GM12878 (cell line): ENCODE data around the gene RGS14. TPM values are rescaled to one million over a fixed set of nuclear protein-coding genes. Genes with fewer than 3 reads are reported as not detected.

Experiments used
- ATAC-seq: fragments of 200-7000 bp; cut with Tn5 transposase; 3 replicates; pipeline ENCODE4 v1.9.1; 2020; ENCODE audit warnings: mild to moderate bottlenecking, moderate library complexity
- BruUV-seq: library from RNA; stranded (reverse); fragments of 400-500 nt; replicated peaks from 2 replicates; lab custom pipeline; 2021; lab: Mats Ljungman, UMichigan
- CTCF ChIA-PET: fragments of 300-600 bp; sonication (Branson Sonifier 250); formaldehyde crosslinking; extraction: SDS; loops from one replicate; lab custom pipeline; 2021; ENCODE audit warnings: inconsistent platforms; lab: Yijun Ruan, JAX
- POLR2A ChIA-PET: fragments of 350-600 bp; formaldehyde crosslinking; extraction: SDS; loops from one replicate; lab custom pipeline; 2021; ENCODE audit warnings: inconsistent platforms; lab: Charles Lee
- RAD21 ChIA-PET: fragments of 300-600 bp; sonication (Branson Sonifier 250); formaldehyde crosslinking; loops from one replicate; lab custom pipeline; 2023; ENCODE audit warnings: antibody characterized with exemption; ENCODE audit not compliant: unreplicated experiment; lab: Charles Lee
- SMC1A ChIA-PET: fragments of 300-600 bp; sonication (Branson Sonifier 250); formaldehyde crosslinking; loops from one replicate; lab custom pipeline; 2023; ENCODE audit not compliant: unreplicated experiment, uncharacterized antibody; lab: Charles Lee
- DNase-seq: peaks from one replicate; pipeline ENCODE4 v3.0.0-alpha.2; 2011; ENCODE audit warnings: low read depth, low spot score
- FAIRE-seq: peaks from 3 replicates; lab custom pipeline; 2011; peaks lifted over from hg19 to GRCh38; lab: Jason Lieb, UNC
- H2AFZ ChIP-seq: 2 replicates; pipeline ENCODE4 v1.6.0; 2011; ENCODE audit warnings: low read depth, low read length, control low read depth; ENCODE audit not compliant: control insufficient read depth
- H3K27ac ChIP-seq: 2 replicates; pipeline ENCODE4 v1.5.1; 2011; ENCODE audit warnings: control low read depth; ENCODE audit not compliant: control insufficient read depth, insufficient read depth
- H3K27me3 ChIP-seq, 2 experiments: replicated peaks in 1 of 2; 2 replicates each; pipeline versions ENCODE4 v1.6.0 to v1.6.1; 2011; ENCODE audit warnings: low read length in 1 of 2; ENCODE audit not compliant: control insufficient read depth in 2 of 2, insufficient read depth in 2 of 2
- H3K36me3 ChIP-seq, 2 experiments: 2 replicates each; pipeline ENCODE4 v1.5.1; 2011; ENCODE audit warnings: low read length in 1 of 2; ENCODE audit not compliant: control insufficient read depth in 2 of 2, insufficient read depth in 2 of 2
- H3K4me1 ChIP-seq: 2 replicates; pipeline ENCODE4 v1.6.1; 2011; ENCODE audit warnings: mild to moderate bottlenecking, low read length, moderate library complexity, mixed read lengths; ENCODE audit not compliant: control insufficient read depth, insufficient read depth
- H3K4me2 ChIP-seq: 2 replicates; pipeline ENCODE4 v1.6.0; 2011; ENCODE audit warnings: control low read depth; ENCODE audit not compliant: control insufficient read depth, insufficient read depth
- H3K4me3 ChIP-seq: fragments of 200-600 bp; sonication (generic); 2 replicates; pipeline ENCODE4 v1.5.1; 2016
- H3K79me2 ChIP-seq: 2 replicates; pipeline ENCODE4 v1.6.0; 2011; ENCODE audit warnings: low read length; ENCODE audit not compliant: control insufficient read depth, insufficient read depth
- H3K9ac ChIP-seq: 2 replicates; pipeline ENCODE4 v1.8.0; 2011; ENCODE audit warnings: low read length, control low read depth, mixed read lengths; ENCODE audit not compliant: control insufficient read depth, insufficient read depth
- H3K9me3 ChIP-seq: replicated peaks from 3 replicates; pipeline ENCODE4 v1.5.1; 2011; ENCODE audit warnings: mild to moderate bottlenecking, low read length; ENCODE audit not compliant: control insufficient read depth, insufficient read depth
- H4K20me1 ChIP-seq: 2 replicates; pipeline ENCODE4 v1.6.0; 2011; ENCODE audit not compliant: control insufficient read depth, insufficient read depth
- SMAD1 ChIP-seq: fragments of 450-650 bp; IDR thresholded peaks from 2 replicates; pipeline ENCODE4 v1.6.1; 2018; ENCODE audit warnings: mild to moderate bottlenecking, low read depth; ENCODE audit not compliant: partially characterized antibody
- STAT1 ChIP-seq: fragments of 450-650 bp; conservative IDR thresholded peaks from 2 replicates; pipeline ENCODE4 v1.6.1; 2014; ENCODE audit warnings: antibody characterized with exemption, mild to moderate bottlenecking
- WGBS: methylation state at CpG from one replicate; pipeline ENCODE4 v1.1.6; 2016; ENCODE audit warnings: low lambda C conversion rate; ENCODE audit not compliant: insufficient replicate concordance, insufficient coverage; ENCODE audit errors: missing lambda C conversion rate; 5-methylcytosine and 5-hydroxymethylcytosine counted together
- in situ Hi-C: fragments of 300-500 bp; cut with MboI; formaldehyde crosslinking; loops from 9 replicates; pipeline ENCODE4 v1.14.3; 2018; ENCODE audit warnings: mixed read lengths
- intact Hi-C: fragments of 100-400 bp; cut with micrococcal nuclease; formaldehyde crosslinking; loops from one replicate; pipeline ENCODE4 v1.14.2; 2022; ENCODE audit not compliant: unreplicated experiment
- polyA plus RNA-seq, 11 experiments: library from polyadenylated mRNA; depleted of rRNA in 4 of 11; unstranded in 6 of 11; stranded (reverse) in 5 of 11; fragments of >200 nt; fragmentation: Nextera tagmentation in 4 of 11; fragmentation: Illumina TruSeq in 1 of 11; extraction: Ambion mirVana in 4 of 11; extraction: Trizol in 1 of 11; gene quantifications; 1 replicate in 1 of 11; 2 replicates in 10 of 11; pipeline versions ENCODE4 v1.2.1 to v1.2.3, GENCODE V29; 2011 to 2016; ENCODE audit warnings: inconsistent platforms in 2 of 11, missing spikeins in 2 of 11, low read depth in 1 of 11
- total RNA-seq, 4 experiments: library from RNA; depleted of rRNA in 3 of 4; stranded (reverse); fragments of >200 nt in 3 of 4; fragmentation: Illumina TruSeq in 1 of 4; extraction: Trizol in 1 of 4; gene quantifications; 2 replicates each; pipeline versions ENCODE4 v1.2.1 to v1.2.3, GENCODE V29; 2013 to 2021
- TF ChIP-seq, protein P1 (sequence below): IDR thresholded peaks from 2 replicates; pipeline ENCODE4 v1.6.1; 2012; ENCODE audit warnings: improper control_type of control experiment, low read depth, low read length; ENCODE audit not compliant: insufficient replicate concordance
- TF ChIP-seq, protein P2 (sequence below): IDR thresholded peaks from 2 replicates; pipeline ENCODE4 v1.6.1; 2011; ENCODE audit warnings: low read depth, low read length, improper control_type of control experiment, borderline replicate concordance

RGS14 gene
- total and polyA plus RNA-seq, 10 of the 15 experiments (the other 5 are each of a cell fraction or from before 2014, with no cell fraction given) = 0.19 to 88.7 (median 54.8) TPM

DNA sequence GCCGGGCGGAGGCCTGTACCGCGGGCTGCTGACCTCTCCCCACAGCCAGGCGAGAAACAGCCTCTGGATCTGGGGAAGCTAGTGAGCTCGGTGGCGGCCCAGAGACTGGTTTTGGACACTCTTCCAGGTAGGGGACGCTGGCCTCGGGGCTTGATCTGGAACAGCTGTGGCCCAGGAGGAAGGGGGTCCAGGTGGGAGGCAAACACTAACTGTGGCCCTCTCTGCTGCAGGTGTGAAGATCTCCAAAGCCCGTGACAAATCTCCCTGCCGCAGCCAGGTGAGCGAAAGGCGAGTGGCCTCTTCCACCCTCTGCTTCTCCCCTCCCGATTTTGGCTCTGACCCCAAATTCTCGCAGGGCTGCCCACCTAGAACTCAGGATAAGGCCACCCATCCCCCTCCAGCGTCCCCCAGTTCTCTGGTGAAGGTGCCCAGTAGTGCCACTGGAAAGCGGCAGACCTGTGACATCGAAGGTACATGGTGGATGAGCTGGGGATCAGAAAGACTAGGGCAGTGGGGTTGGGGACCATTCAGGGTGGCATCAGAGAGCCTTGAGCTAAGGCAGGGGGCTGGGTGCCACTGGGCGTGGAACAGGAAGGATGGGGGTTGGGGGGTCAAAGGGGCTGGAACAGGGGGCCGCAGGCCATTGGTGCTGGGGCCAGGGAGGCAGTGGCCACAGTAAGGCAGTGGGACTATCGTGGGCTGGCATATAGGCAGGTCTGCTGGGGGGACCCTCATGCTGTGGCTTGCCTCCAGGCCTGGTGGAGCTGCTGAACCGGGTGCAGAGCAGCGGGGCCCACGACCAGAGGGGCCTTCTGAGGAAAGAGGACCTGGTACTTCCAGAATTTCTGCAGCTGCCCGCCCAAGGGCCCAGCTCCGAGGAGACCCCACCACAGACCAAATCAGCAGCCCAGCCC, 13.7 kb downstream of the RGS14 start:
- H2AFZ ChIP-seq = no peak overlapping the region
- peaks cover 24% of the 10 kb centered on the region for H3K4me1 ChIP-seq
- peaks cover 14 to 17% of the 10 kb centered on the region in 2 experiments for H3K36me3 ChIP-seq
- POLR2A ChIA-PET = interaction anchor here (0.5 to 2.8 kb wide), 9 partner anchors 12 to 844 kb away, joined by 3 to 11 read pairs (median 4); partner anchors contain the start of gene RGS14
- intact Hi-C loops (no loop called here), in situ Hi-C loops (no loop called here)
- SMC1A ChIA-PET = interaction anchor here (0.7 to 2.6 kb wide), 9 partner anchors 11 to 83 kb away, joined by 3 to 25 read pairs (median 3); partner anchors contain the start of genes LMAN2, RGS14 and SLC34A1
- H3K79me2 ChIP-seq = no peaks in the 10 kb centered on the region
- BruUV-seq = no TSS peak
- RAD21 ChIA-PET = interaction anchor here (0.6 to 3.0 kb wide), 11 partner anchors 10 to 85 kb away, joined by 3 to 46 read pairs (median 4); no protein-coding TSS in a partner anchor
- H3K27me3 ChIP-seq = no peaks in the 10 kb centered on the region
- H3K4me2 ChIP-seq = 0 out of 2 replicates have a peak overlapping the region, but pooled peaks have one; percentile 38
- FAIRE-seq = no peak
- CTCF ChIA-PET = interaction anchor here (0.7 to 6.0 kb wide), 18 partner anchors 8 to 258 kb away, joined by 3 to 88 read pairs (median 6); partner anchors contain the start of genes LMAN2, MXD3, RGS14 and SLC34A1
- ATAC-seq = no peak
- no peak overlapping the region for H3K4me3 ChIP-seq
- H4K20me1 ChIP-seq = no peaks in the 10 kb centered on the region
- H3K27ac ChIP-seq = no peak overlapping the region
- 76% methylated on average over 25 of the region's 26 CpGs for WGBS
- no peak overlapping the region for H3K9ac ChIP-seq
- H3K9me3 ChIP-seq = no peaks in the 10 kb centered on the region
- no peak for TF ChIP-seq STAT1
- TF ChIP-seq, protein P1, sequence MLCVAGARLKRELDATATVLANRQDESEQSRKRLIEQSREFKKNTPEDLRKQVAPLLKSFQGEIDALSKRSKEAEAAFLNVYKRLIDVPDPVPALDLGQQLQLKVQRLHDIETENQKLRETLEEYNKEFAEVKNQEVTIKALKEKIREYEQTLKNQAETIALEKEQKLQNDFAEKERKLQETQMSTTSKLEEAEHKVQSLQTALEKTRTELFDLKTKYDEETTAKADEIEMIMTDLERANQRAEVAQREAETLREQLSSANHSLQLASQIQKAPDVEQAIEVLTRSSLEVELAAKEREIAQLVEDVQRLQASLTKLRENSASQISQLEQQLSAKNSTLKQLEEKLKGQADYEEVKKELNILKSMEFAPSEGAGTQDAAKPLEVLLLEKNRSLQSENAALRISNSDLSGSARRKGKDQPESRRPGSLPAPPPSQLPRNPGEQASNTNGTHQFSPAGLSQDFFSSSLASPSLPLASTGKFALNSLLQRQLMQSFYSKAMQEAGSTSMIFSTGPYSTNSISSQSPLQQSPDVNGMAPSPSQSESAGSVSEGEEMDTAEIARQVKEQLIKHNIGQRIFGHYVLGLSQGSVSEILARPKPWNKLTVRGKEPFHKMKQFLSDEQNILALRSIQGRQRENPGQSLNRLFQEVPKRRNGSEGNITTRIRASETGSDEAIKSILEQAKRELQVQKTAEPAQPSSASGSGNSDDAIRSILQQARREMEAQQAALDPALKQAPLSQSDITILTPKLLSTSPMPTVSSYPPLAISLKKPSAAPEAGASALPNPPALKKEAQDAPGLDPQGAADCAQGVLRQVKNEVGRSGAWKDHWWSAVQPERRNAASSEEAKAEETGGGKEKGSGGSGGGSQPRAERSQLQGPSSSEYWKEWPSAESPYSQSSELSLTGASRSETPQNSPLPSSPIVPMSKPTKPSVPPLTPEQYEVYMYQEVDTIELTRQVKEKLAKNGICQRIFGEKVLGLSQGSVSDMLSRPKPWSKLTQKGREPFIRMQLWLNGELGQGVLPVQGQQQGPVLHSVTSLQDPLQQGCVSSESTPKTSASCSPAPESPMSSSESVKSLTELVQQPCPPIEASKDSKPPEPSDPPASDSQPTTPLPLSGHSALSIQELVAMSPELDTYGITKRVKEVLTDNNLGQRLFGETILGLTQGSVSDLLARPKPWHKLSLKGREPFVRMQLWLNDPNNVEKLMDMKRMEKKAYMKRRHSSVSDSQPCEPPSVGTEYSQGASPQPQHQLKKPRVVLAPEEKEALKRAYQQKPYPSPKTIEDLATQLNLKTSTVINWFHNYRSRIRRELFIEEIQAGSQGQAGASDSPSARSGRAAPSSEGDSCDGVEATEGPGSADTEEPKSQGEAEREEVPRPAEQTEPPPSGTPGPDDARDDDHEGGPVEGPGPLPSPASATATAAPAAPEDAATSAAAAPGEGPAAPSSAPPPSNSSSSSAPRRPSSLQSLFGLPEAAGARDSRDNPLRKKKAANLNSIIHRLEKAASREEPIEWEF = no peak
- TF ChIP-seq SMAD1 = no peak
- TF ChIP-seq, protein P2, sequence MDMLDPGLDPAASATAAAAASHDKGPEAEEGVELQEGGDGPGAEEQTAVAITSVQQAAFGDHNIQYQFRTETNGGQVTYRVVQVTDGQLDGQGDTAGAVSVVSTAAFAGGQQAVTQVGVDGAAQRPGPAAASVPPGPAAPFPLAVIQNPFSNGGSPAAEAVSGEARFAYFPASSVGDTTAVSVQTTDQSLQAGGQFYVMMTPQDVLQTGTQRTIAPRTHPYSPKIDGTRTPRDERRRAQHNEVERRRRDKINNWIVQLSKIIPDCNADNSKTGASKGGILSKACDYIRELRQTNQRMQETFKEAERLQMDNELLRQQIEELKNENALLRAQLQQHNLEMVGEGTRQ = no peak
- DNase-seq = no peak
